Measurements from ENCODE around the gene STPG3.
A peak's percentile ranks its signal among the peaks of the same experiment; 100 is the strongest.

The STPG3 gene

DNA sequence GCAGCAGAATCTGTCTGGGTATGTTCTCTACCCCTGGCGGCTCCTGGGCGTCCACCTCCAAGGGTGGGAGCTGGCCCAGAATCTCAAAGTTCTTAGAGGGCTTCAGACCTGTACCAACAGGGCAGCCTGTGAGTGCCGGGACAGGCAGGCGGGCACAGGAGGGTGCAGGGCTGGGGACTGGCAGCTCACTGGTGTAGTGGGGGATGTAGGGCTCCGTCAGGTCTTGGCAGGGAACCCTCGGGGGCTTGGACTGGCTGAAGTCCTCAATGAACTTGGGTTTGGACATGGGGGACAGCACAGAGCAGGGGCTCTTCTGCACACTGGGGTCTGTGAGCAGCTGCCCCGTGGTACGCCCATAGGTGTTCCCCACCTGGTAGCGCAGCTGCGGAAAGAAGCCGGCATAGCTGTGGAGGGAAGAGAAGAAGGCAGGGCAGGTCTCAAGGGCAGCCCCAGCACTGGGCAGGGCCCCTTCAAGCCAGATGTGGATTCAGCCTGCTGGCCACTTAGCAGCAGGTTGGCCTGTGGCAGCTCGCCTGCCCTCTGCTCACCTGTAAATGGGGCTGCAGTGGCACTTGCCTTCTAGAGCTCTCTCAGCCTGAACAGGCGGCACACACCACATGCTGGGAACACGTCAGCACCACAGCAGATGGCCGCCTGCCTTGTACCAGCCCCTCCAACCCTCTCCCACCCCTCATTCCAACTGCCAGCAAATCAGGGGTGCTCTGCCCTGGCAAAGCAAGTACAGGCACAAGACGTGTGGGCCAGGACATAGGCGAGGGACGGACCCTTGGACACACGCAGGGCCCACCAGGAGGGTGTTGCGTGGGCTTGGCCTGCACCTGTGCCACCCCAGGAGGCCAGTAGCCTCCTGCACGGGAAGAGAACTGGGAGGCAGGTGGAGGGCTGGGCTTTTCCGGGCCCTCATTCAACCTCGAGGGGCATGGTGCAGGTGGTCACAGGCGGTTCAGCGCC lies 5.3 kb upstream of the STPG3 start:
- DNase-seq (ENCODE audit: low spot score) = no peak

DNA sequence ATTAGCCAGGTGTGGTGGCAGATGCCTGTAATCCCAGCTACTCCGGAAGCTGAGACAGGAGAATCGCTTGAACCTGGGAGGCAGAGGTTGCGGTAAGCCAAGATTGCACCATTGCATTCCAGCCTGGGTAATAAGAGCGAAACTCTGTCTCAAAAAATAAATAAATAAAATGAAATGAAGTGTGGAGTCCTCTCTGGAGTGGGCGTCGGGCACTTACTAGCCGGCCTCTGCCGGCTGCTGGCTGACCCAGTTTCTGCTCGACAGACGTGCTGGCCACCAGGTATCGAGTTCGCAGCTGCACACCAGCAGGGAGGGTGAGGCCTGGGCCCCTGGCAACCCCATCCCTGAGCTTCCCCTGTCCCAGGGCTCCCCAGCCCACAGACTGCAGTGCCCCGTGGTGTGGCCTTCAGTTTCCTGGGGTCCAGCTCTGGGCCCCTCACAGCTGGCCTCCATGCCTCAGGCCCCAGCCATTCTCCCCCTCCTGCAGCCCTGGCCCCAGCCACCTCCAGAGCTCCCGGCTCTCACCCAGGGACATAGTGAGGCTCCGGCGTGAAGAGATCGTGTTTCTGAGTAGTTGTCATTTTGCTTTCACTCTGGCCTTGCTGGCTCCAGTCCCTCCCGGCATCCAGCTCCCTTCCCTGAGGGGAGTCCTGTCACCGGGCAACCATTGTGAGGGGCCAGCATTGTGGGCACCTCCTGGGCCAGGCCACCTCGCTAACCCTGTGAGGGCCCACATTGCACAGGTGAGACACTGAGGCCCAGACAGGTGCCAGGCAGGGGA lies 3.8 kb upstream of the STPG3 start:
- DNase-seq (ENCODE audit: low spot score) = no peak

GRCh38 chr9:137247916-137248175 lies 3.2 kb upstream of the STPG3 start:
- no peak for DNase-seq (ENCODE audit: low spot score)

DNA sequence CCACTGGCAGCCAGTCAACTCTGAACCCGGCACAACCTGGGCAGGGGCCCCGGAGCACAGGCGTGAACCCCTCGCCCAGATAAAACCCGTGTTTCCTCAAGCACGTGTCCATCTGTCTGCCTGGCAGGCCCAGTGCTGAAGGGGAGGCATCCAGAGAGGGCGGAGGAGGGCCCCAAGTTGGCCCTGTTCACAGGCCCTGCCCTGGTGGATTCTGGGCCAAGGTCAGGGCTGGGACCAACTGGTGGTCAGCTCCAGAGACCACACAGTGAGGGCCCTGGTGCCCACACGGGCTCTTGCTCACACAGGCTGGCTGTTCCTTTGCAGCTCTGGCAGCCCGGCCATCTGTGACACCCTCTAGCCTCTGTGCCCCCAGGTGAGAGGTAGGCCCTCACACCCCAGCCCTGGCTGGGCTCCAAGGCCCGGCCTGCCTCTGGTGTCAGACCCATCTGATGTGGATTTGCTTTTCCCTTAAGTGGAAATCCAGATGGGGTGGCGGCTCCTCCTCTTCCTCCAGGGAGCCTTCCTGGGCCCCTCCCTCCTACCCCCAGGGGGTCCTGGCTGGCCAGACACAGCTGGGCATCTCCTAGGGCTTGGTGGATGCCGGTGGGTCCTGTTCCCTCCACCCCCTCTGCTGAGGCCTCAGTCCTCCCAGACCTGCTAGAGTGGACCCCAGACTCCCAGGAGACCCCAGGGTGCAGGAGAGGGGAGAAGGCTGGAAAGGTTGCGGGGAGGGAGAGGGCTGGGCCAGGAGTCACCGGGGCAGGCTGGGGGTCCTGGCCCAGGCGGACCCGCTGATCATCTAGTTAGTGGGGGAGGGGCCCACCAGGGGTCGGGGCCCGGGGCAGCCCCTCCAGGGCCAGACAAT lies 525 bp upstream of the STPG3 start:
- DNase-seq (ENCODE audit: low spot score) = no peak

- no peak for DNase-seq (ENCODE audit: low spot score)
Observed at GRCh38 chr9:137251490-137252268, 593 bp downstream of the STPG3 start.

- no peak for DNase-seq (ENCODE audit: low spot score)
Observed at GRCh38 chr9:137252555-137253506, 1.7 kb downstream of the STPG3 start.

GRCh38 chr9:137253717-137254623 lies 2.9 kb downstream of the STPG3 start:
- DNase-seq (ENCODE audit: low spot score) = no peak

GRCh38 chr9:137254624-137255447 lies 3.8 kb downstream of the STPG3 start, which contains the start of gene NELFB:
Gene NELFB (plus strand): TSS chr9:137255327.
- peak; percentile 92 for DNase-seq (ENCODE audit: low spot score)

GRCh38 chr9:137255448-137256114 lies 4.5 kb downstream of the STPG3 start:
- DNase-seq (ENCODE audit: low spot score) = peak; percentile 76

GRCh38 chr9:137256362-137256761 lies 5.3 kb downstream of the STPG3 start:
- DNase-seq (ENCODE audit: low spot score) = no peak

- no peak for DNase-seq (ENCODE audit: low spot score)
Observed at GRCh38 chr9:137256856-137257255, 5.8 kb downstream of the STPG3 start.

DNA sequence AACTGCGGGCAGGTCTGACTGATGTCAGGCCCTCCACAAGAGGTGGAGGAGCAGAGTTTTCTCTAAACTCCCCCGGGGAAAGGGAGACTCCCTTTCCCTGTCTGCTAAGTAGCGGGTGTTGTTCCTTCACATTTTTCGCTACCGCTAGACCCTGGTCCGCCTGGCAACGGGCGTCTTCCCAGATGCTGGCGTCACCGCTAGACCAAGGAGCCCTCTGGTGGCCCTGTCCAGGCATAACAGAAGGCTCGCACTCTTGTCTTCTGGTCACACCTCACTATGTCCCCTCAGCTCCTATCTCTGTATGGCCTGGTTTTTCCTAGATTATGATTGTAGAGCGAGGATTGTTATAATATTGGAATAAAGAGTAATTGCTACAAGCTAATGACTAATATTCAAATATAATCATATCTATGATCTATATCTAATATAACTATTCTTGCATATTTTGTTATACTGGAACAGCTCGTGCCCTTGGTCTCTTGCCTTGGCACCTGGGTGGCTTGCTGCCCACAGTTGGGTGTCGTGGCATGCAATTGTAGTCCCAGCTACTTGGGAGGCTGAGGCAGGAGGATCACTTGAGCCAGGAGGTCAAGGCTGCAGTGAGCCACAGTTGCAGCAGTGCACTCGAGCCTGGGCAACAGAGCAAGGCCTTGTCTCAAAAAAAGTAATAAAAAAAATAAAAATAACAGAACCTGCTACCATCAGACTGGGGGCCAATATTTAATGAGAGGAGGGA lies 11.3 kb downstream of the STPG3 start:
- peak; percentile 67 for DNase-seq (ENCODE audit: low spot score)

DNA sequence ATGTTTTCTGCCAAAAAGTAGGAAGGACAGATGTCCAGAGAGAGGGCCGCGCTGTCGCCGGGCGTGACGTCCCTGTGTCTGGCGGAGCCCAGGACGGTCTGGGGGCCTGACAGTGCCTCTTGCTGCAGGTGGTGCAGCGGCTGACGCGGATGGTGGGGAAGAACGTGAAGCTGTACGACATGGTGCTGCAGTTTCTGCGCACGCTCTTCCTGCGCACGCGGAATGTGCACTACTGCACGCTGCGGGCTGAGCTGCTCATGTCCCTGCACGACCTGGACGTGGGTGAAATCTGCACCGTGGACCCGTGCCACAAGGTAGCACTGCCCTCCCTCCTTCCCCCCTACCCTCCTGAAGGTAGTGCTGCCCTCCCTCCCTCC lies 11.8 kb downstream of the STPG3 start:
- DNase-seq (ENCODE audit: low spot score) = no peak

GRCh38 chr9:137263506-137263905 lies 12.4 kb downstream of the STPG3 start:
- DNase-seq (ENCODE audit: low spot score) = no peak

GRCh38 chr9:137264067-137264466 lies 13.0 kb downstream of the STPG3 start:
- no peak for DNase-seq (ENCODE audit: low spot score)

DNA sequence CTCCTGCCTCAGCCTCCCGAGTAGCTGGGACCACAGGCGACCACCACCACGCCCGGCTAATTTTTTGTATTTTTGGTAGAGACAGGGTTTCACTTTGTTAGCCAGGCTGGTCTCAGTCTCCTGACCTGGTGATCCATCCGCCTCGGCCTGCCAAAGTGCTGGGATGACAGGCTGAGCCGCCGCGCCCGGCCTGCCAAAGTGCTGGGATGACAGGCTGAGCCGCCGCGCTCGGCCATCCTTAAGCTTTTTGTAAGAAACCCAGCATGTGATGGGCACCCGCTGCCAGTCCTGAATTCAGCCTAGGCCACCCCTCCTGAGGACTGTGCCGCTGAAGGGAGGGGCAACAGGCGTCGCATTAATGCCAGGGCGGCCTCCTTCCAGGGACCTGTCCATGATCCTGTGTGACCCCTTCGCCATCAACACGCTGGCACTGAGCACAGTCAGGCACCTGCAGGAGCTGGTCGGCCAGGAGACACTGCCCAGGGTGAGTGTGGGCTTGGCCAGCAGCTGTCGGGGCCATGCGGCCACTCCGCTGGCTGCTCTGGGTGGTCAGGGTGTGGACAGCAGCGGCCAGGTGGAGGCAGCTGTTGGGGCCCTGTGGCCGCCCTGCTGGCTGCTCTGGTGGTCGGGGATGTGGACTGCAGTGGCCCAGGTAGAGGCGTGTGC lies 14.5 kb downstream of the STPG3 start:
- DNase-seq (ENCODE audit: low spot score) = no peak

DNA sequence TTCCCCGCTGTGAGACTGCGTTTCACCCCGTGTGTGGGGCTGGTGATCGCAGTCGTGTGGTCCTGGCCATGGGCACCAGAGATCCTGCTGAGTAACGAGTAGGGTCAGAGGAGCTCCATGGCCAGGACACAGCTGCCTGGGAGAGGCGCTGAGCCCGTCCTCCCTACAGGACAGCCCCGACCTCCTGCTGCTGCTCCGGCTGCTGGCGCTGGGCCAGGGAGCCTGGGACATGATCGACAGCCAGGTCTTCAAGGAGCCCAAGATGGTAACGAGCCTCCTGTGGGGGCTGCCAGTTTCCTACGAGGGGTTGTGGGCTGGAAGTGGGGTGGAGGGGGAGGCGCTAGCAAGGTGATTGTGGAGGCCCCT lies 15.1 kb downstream of the STPG3 start:
- DNase-seq (ENCODE audit: low spot score) = no peak
